ENCODE data around the gene TLCD3B. TPM values are rescaled to one million over a fixed set of nuclear protein-coding genes. Genes with fewer than 3 reads are reported as not detected.

The TLCD3B gene
- total RNA-seq, 1 experiment from 2014 or later, result 0.90 TPM

GRCh38 chr16:30068750-30069610, 37.9 kb upstream of the TLCD3B start:
- intact Hi-C loops (cut with micrococcal nuclease; ENCODE audit: unreplicated experiment), result no loop called here
- peak overlapping the region; percentile 40 for H3K4me3 Mint-ChIP-seq (ENCODE audit: low read depth, unreplicated experiment)
- CTCF ChIA-PET, result interaction anchor here (1.1 kb wide), 1 partner anchor 11 kb away, joined by 4 read pairs; no protein-coding TSS in a partner anchor

GRCh38 chr16:30068333-30068732, 37.3 kb upstream of the TLCD3B start:
- H3K27ac Mint-ChIP-seq (ENCODE audit: unreplicated experiment), result peak overlapping the region; percentile 60
- peak overlapping the region; percentile 40 for H3K4me3 Mint-ChIP-seq (ENCODE audit: low read depth, unreplicated experiment)
- no peaks in the 10 kb centered on the region for H3K27me3 Mint-ChIP-seq (ENCODE audit: unreplicated experiment)
- CTCF ChIA-PET, result interaction anchor here (1.1 kb wide), 1 partner anchor 11 kb away, joined by 4 read pairs; no protein-coding TSS in a partner anchor
- peaks cover 98% of the 10 kb centered on the region for H3K36me3 Mint-ChIP-seq (ENCODE audit: insufficient read depth, unreplicated experiment)
- no peaks in the 10 kb centered on the region for H3K9me3 Mint-ChIP-seq (ENCODE audit: low read depth, unreplicated experiment)
- intact Hi-C loops (cut with micrococcal nuclease; ENCODE audit: unreplicated experiment), result no loop called here
- TF ChIP-seq CTCF (IDR thresholded peaks at IDR 0.05; ENCODE audit: unreplicated experiment), result no peak
- DNase-seq, result no peak
- no TSS peak for BruUV-seq (replicated peaks)
- peaks cover 37% of the 10 kb centered on the region for H3K4me1 Mint-ChIP-seq (ENCODE audit: low read depth, unreplicated experiment)

More at GRCh38 chr16:30068750-30069610, 37.9 kb upstream of the TLCD3B start:
- TF ChIP-seq CTCF (IDR thresholded peaks at IDR 0.05; ENCODE audit: unreplicated experiment), result peak; percentile 82
- peaks cover 97% of the 10 kb centered on the region for H3K36me3 Mint-ChIP-seq (ENCODE audit: insufficient read depth, unreplicated experiment)
- peak; percentile 70 for DNase-seq
- H3K9me3 Mint-ChIP-seq (ENCODE audit: low read depth, unreplicated experiment), result no peaks in the 10 kb centered on the region
- BruUV-seq (replicated peaks), result no TSS peak
- peak overlapping the region; percentile 67 for H3K27ac Mint-ChIP-seq (ENCODE audit: unreplicated experiment)
- H3K4me1 Mint-ChIP-seq (ENCODE audit: low read depth, unreplicated experiment), result peaks cover 31% of the 10 kb centered on the region
- H3K27me3 Mint-ChIP-seq (ENCODE audit: unreplicated experiment), result no peaks in the 10 kb centered on the region

- no TSS peak for BruUV-seq (replicated peaks)
- DNase-seq, result no peak
- intact Hi-C loops (cut with micrococcal nuclease; ENCODE audit: unreplicated experiment), result no loop called here
- no peak for TF ChIP-seq CTCF (IDR thresholded peaks at IDR 0.05; ENCODE audit: unreplicated experiment)
- H3K27me3 Mint-ChIP-seq (ENCODE audit: unreplicated experiment), result no peaks in the 10 kb centered on the region
- H3K4me3 Mint-ChIP-seq (ENCODE audit: low read depth, unreplicated experiment), result peak overlapping the region; percentile 83
- CTCF ChIA-PET, result interaction anchor here (3.3 kb wide), 1 partner anchor 25 kb away, joined by 20 read pairs; the partner anchor contains the start of gene TBX6
- peaks cover 92% of the 10 kb centered on the region for H3K36me3 Mint-ChIP-seq (ENCODE audit: insufficient read depth, unreplicated experiment)
- H3K27ac Mint-ChIP-seq (ENCODE audit: unreplicated experiment), result peak overlapping the region; percentile 87
- no peaks in the 10 kb centered on the region for H3K9me3 Mint-ChIP-seq (ENCODE audit: low read depth, unreplicated experiment)
- H3K4me1 Mint-ChIP-seq (ENCODE audit: low read depth, unreplicated experiment), result peaks cover 39% of the 10 kb centered on the region
Measured at GRCh38 chr16:30067584-30067916, 36.5 kb upstream of the TLCD3B start.

GRCh38 chr16:30066761-30067583, 35.9 kb upstream of the TLCD3B start:
- intact Hi-C loops (cut with micrococcal nuclease; ENCODE audit: unreplicated experiment), result no loop called here
- no peak for DNase-seq
- H3K4me1 Mint-ChIP-seq (ENCODE audit: low read depth, unreplicated experiment), result peaks cover 39% of the 10 kb centered on the region

More at GRCh38 chr16:30066761-30067583, 35.9 kb upstream of the TLCD3B start:
- peak overlapping the region; percentile 87 for H3K27ac Mint-ChIP-seq (ENCODE audit: unreplicated experiment)
- BruUV-seq (replicated peaks), result no TSS peak
- no peak for TF ChIP-seq CTCF (IDR thresholded peaks at IDR 0.05; ENCODE audit: unreplicated experiment)
- peaks cover 87% of the 10 kb centered on the region for H3K36me3 Mint-ChIP-seq (ENCODE audit: insufficient read depth, unreplicated experiment)
- H3K27me3 Mint-ChIP-seq (ENCODE audit: unreplicated experiment), result no peaks in the 10 kb centered on the region
- peak overlapping the region; percentile 83 for H3K4me3 Mint-ChIP-seq (ENCODE audit: low read depth, unreplicated experiment)
- no peaks in the 10 kb centered on the region for H3K9me3 Mint-ChIP-seq (ENCODE audit: low read depth, unreplicated experiment)
- CTCF ChIA-PET, result interaction anchor here (3.3 kb wide), 1 partner anchor 25 kb away, joined by 20 read pairs; the partner anchor contains the start of gene TBX6

Measured in Calu3 (cell line).